GM18907 (cell line): ENCODE measurements around the gene TMEM245.

Experiments used
- ATAC-seq: cut with Tn5 transposase; IDR thresholded peaks from one replicate; pipeline ENCODE4 v1.9.1; 2021; ENCODE audit warnings: mild to moderate bottlenecking, moderate library complexity; ENCODE audit not compliant: unreplicated experiment

Gene TMEM245

DNA sequence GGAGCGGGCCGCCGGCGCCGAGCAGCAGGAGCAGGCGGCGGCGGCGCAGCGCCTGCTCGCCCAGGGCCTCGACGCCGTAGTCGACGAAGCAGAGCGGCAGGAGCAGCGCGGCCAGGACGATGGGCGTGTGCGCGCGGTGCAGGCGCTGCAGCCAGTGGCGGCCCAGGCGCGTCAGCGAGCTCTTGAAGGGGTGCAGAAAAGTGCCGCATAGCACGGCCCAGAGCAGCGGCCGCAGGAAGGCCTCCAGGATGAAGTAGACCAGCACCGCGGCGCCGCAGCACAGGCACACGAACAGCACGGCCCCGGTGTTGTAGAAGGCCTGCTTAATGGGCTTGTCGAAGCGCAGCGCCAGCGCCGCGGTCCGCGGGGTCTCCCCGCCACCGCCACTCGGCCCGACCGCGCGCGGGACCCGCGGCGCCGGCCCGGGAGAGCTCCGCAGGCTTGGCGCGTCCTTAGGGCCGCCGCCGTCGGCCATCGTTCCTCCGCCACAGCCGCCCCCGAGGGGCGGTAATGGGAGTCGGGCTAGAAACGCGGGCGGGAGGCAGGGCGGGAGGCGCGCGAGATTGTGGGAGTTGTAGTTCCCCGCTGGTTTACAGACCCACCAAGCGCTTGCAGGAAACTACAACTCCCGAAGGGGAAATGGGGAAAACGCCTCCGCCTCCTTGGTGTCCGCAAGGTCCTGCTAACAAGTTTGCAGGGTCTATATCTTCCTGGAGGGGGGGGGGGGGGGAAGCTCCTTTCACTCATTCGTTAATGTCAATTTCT is at the start of gene TMEM245:
TMEM245 (minus strand) TSS at position 509 of the 765 bp plus-strand sequence; CDS start at position 475, 34 bp downstream.
- peak; percentile 94 for ATAC-seq

DNA sequence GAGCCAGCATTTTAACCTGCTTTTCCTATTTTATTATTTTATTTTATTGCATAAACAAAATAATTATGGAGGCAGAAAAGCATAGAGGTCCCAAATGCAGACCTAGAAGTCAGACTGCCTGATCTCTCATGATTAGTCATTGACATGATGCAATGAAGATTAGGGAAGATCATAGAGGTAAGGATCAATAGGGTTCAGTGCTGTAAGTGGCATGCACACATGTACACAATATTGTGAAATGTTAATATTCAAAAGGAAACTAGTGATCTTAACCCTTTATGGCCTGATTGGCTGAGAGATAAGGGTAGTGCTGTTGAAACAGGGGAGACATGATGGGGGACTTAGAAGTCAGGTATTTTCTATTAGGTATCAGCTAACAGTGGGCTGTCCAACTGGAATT is 48.4 kb upstream of the TMEM245 start:
- ATAC-seq: no peak

DNA sequence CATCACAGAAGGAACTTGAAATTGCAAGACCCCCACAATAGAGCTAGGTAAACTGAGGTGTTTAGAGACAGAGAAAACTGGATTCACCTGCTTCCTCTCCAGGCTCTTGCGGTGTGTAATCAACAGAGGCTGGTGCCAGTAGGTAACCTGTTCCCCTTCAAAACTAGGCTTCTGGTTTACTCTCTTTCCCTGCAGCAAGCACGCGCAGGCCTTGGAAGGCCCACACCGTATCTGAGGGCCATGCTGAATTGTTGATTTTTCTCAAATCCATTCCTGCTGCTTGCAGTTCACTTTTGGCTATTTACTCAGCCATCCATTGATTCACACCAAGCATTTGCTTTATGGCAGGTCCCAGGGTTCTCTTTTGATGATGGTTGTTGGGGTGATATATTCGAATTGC is 48.0 kb upstream of the TMEM245 start:
- no peak for ATAC-seq

DNA sequence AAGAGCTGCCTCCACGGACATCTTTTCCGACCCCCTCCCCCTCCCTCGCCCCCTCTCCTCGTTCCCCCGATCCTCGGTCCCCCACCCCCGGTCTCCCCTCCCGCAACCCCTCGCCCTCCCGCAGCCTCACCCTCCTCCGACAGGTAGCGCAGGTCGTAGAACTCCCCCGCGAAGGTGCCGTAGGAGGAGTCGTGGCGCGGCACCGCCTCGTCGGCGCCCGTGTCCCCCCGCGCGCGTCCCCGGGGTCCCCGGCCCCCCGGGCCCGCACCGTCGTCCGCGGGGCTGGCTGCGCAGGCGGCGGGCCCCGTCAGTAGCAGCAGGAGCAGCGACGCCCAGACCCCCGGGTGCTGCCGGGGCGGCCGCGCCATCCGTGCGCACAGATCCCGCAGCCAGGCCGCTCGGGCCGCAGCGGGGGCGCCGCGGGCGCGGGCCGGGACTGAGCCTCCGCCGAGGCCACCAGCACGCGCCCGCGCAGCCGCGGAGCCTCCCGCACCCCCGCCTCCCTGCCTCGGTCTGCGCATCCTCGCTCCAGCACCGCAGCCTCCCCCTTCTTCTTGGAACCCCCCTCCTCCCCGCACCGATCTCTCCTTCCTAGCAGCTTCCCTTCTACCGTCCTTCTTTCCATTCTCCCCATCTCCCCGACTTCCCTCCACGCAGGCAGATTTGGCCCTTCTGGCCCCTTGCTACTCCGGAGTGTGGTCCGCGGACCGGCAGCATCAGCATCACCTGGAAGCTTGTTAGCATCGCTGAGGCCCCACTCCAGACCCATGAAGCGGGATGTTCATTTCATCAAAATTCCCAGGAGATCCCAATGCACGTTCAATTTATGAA is 47.2 kb upstream of the TMEM245 start, which contains the start of gene FRRS1L:
FRRS1L (minus strand) TSS at position 479 of the 831 bp plus-strand sequence; CDS start at position 368, 111 bp downstream.
- ATAC-seq: no peak

DNA sequence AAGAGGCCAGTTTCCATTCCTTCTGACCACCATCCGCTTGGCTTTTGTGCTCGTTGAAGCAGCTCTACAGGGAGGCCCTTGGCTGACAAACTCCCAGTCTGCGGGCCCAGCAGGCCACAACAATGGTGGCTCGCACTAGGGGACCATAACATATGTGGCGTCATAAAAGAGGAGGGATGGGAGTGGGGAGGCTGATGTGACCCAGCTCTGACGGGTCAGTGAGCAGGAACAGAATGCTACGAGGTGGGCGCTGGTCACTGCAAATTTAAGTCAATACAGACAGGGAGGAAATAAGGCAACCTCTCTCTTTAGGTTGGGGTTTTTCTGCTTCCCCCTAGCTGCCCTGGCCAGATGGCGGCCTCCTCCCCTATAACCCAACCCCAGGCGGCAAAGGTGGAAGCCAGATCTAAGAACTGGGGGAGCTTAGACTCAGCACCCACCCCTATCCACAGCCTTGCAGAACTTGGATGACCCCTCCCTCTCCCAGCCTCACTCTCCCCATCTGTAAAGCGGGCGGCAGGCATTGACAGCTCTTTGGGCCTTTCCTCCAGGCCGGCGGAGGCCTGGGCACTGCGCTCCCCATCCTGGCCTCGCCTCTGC is 46.5 kb upstream of the TMEM245 start:
- ATAC-seq: no peak

- ATAC-seq: peak; percentile 91
These were observed 44.3 kb upstream of the TMEM245 start for GRCh38 chr9:109164042-109164441.

DNA sequence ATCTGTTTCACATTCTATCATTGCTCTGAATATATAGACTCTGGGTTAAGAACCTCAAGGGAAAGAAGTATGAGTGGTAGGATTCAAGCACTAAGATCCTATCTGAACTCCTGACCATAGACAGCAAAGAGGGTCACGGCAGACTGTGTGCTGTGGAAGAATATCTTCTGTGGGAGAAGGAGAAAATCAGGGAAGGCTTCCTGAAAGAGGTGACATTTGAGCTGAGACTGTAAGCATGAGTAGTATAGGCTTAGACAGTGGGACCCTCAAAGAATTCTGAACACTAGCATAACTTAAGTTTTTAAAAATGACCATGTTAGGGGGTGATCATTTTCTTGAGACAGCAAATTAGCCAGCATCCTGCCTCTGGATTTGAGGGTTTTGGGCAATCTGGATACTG is 43.4 kb upstream of the TMEM245 start:
- ATAC-seq: no peak

DNA sequence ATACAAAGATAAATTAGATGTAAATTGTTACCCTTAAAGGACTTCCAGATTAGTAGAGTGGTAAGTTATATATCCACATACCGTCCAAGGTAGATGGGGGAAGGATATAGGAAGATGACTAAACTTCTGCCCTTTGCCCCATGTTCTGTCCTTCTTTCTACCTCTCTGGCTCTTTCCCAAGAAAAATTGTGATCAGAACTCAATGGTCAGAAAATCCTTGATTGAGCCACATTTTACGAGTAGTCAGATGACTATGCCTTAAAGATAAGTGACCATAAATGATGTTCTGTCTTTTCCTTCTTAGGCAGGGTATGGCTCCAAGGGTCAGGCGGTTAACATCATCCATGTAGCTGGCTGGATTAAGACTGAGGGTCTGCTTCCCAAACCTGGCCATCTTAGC is 42.9 kb upstream of the TMEM245 start:
- ATAC-seq: no peak

DNA sequence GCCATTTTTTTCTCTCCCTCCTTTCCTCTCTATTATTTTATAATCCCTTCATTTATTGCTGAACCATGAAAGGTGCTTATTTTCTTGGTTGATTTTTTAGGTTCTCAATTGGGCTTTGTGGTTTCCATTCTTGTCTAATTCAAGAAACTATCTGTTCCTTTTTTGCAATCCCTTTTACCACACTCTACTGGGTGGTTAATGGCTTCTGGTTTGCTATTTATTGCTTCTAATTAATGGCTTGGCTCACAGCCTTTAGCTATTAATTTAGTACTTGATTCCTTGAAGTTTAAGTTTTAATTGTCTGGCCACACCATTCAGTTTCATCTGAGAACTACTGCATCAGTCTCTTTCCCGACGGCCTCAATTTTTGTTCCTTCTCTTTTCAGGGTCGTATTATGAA is 41.7 kb upstream of the TMEM245 start:
- no peak for ATAC-seq

- no peak for ATAC-seq
These were observed 39.8 kb upstream of the TMEM245 start for GRCh38 chr9:109159583-109159982.

GRCh38 chr9:109158651-109159050 is 38.9 kb upstream of the TMEM245 start:
- no peak for ATAC-seq

DNA sequence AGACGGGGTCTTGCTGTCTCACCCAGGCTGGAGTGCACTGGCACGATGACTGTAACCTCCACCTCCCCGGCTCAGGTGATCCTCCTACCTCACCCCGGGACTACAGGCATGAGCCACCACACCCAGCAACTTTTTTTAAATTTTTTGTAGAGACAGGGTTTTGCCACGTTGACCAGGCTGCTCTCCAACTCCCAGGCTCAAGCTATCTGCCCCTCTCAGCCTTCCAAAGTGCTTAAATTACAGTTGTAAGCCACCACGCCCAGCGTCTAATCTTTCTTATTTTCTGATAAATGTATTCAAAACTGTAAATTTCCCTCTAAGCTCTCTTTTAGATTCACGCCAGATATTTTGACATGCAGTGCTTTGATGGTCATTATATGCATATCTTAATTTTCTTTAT is 37.0 kb upstream of the TMEM245 start:
- ATAC-seq: no peak

DNA sequence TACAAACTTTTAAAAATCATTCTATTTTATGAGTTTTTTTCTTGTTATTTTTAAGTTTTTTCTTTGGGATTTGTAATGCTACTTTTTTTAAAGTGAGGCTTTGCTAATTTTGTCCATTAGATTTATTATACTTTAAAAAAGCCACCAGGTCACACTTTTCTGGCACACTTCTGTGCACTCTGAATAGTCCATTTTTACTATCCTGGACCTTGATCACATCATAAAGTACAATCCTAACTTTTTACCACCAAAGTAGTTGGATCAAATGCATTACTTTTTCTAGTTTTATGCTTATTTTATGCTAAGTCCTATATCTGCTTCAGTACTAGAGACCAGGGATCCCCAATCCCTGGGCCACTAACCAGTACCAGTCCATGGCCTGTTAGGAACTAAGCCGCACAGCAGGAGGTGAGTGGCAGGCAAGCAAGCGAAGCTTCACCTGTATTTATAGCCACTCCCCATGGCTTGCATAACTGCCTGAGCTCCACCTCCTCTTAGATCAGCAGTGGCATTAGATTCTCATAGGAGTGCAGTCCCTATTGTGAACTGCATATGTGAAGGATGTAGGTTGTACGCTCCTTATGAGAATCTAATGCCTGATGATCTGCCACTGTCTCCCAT is 31.3 kb upstream of the TMEM245 start:
- ATAC-seq: no peak

DNA sequence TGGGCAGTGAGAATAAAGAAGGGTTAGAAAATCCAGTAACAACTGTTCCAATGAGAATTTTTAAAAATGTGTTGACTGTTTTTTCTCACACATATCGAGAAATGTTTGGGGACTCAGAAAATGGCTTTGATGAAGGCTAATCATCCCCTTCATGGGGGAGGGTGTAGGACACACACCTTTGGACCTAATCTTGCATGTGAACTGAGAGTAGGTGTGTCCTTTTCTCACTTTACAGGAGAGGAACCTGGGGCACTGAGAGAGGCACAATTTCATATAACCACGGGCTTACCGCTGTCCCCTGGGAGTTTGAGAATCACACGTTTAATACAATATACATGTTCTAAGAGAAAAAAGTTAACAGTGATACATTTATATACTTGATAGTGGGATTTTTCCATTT is 30.0 kb upstream of the TMEM245 start:
- no peak for ATAC-seq

- no peak for ATAC-seq
These were observed 29.3 kb upstream of the TMEM245 start for GRCh38 chr9:109149089-109149488.

DNA sequence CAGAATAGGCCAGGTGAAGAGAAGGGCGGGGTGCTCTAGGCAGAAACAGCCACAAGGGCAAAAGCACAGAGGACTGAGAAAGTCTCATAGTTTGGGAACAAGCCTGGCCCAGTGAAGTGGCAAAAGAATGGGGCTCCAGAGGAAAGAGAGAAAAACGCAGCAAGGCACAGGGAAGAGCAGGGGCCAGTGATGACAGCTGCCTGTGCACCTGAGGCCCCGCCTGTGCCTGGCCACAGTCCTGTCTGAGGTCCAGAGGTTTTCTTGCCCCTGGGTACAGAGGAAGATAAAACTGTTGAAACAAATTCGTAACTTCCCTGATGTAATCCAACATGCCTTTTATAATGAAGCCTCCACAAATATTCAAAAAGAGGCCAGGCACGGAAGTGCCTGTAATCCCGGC is 25.3 kb upstream of the TMEM245 start:
- ATAC-seq: no peak

DNA sequence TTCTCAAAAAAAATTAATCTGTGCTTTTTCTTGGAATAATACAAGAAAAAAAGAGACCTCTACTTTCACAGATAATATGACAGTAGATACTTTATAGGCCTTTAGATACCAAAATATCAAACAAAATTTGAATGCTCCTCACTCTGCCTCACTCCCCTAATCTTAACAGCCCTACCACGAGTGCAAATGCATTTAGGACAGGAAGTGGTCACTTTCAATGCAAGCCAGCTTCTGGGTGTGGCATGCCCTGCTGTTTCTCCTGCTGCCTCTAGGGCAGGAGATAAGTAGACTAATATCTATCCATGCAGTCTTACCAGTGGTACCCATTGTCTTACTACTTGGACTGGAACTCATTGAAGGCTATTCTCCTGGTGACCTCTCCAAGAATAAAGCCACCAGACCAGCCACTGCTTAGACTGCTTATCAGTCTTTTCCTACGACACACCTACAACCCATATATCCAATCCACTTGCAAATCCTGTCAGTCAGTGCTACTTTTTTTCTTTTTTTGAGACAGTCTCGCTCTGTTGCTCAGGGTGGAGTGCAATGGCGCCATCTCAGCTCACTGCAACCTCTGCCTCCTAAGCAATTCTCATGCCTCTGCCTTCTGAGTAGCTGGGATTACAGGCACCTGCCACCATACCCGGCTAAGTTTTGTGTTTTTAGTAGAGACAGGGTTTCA is 24.3 kb upstream of the TMEM245 start:
- peak; percentile 99 for ATAC-seq

GRCh38 chr9:109141375-109141774 is 21.6 kb upstream of the TMEM245 start:
- no peak for ATAC-seq

DNA sequence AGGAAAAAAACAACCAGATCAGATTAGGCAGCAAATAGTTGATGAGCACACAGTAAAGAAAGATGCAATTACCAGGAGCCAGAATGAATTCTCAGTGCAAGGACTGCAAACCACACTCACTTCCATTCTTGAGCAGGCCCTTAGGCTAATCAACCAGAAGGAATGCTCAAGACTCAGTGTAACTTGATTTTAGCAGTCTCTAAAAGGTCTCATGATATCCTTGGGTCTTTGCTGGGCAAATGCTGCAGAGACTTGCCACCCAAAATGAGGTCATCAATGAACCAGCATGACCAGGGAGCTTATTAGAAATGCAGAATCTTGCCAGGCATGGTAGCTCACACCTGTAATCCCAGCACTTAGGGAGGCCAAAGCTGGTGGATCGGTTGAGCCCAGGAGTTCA is 20.1 kb upstream of the TMEM245 start:
- ATAC-seq: no peak

DNA sequence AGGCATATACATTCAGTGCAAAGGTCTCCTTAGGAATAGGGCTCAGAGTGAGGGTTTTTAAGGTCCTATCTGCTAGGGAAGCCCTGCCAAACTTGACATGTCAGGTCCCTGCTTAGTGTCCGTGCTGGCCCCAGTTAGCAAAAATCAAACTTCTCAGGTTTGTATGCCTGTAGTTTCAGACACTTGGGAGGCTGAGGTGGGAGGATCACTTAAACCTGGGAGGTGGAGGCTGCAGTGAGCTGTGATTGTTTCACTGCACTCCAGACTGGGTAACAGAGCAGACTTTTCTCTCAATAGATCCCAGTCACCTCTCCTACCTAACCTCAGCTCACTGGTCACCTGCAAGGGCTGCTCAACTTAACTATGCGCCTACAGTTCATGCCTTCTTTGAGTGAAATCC is 18.7 kb upstream of the TMEM245 start:
- ATAC-seq: no peak

DNA sequence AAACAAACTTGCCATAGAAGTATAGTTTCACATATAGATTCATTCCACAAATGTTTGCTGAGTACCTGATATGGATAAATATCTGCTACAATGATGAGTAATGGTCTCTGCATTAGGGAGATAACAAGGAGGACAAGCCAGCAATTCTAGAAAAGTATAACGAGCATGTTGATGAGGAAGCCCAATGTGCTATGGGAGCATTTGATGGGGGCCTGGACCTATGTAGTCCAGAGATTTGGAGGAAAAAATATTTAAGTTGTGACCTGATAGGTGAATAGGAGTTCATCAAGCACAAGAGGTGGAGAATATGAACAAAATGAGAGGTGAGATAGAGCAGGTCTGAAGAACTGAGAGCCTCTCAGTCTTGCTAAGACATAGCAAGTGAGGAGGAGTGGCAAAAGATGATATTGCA is 14.4 kb upstream of the TMEM245 start:
- no peak for ATAC-seq
